ENCODE data around the gene KRT7.

GRCh38 chr12:52256584-52256935 is 23.5 kb downstream of the KRT7 start:
- TF ChIP-seq CTCF (IDR thresholded peaks at IDR 0.05; ENCODE audit: low read depth, low read length, poor library complexity, severe bottlenecking): no peak
- no peak for TF ChIP-seq EZH2phosphoT487 (IDR thresholded peaks at IDR 0.05; ENCODE audit: borderline replicate concordance, low read length)
